Measurements from ENCODE around the gene GPR45. TPM values are rescaled to one million over a fixed set of nuclear protein-coding genes. Genes with fewer than 3 reads are reported as not detected.

GPR45 gene
- polyA plus RNA-seq, 1 of the 3 experiments (the other 2 are of a cell fraction) = not detected

GRCh38 chr2:105272176-105272575 is 30.6 kb downstream of the GPR45 start (continued):
- TF ChIP-seq REST (IDR thresholded peaks at IDR 0.05; ENCODE audit: low read depth, low read length) (no peak), CTCF (IDR thresholded peaks at IDR 0.05) (no peak), EZH2phosphoT487 (IDR thresholded peaks at IDR 0.05; ENCODE audit: borderline replicate concordance, low read depth) (no peak), RFX5 (IDR thresholded peaks at IDR 0.05; ENCODE audit: low read length) (no peak), IRF3 (IDR thresholded peaks at IDR 0.05; ENCODE audit: low read depth, low read length) (no peak), PBX3 (IDR thresholded peaks at IDR 0.05) (no peak), RAD21 (IDR thresholded peaks at IDR 0.05; ENCODE audit: low read length) (no peak)

- no peak for DNase-seq
- no peak for TF ChIP-seq NFIC (IDR thresholded peaks at IDR 0.05; ENCODE audit: borderline replicate concordance)
- TF ChIP-seq ELF1 (IDR thresholded peaks at IDR 0.05) = no peak
- TF ChIP-seq FOXM1 (IDR thresholded peaks at IDR 0.05; ENCODE audit: low read depth) = no peak
- TF ChIP-seq RAD21 (IDR thresholded peaks at IDR 0.05; ENCODE audit: low read length) = no peak
- no peak for TF ChIP-seq NRF1 (IDR thresholded peaks at IDR 0.05; ENCODE audit: low read depth, low read length)
- TF ChIP-seq YY1 (IDR thresholded peaks at IDR 0.05; ENCODE audit: low read depth) = no peak
- TF ChIP-seq TCF12 (IDR thresholded peaks at IDR 0.05) = no peak
- no peak for TF ChIP-seq SIN3A (IDR thresholded peaks at IDR 0.05; ENCODE audit: borderline replicate concordance, low read depth, low read length)
- no peak for TF ChIP-seq JUND (IDR thresholded peaks at IDR 0.05)
- no peak for TF ChIP-seq USF2 (IDR thresholded peaks at IDR 0.05; ENCODE audit: borderline replicate concordance, low read depth, low read length)
- no peak for TF ChIP-seq POLR2AphosphoS5 (IDR thresholded peaks at IDR 0.05; ENCODE audit: low read depth, low read length)
- no peak for TF ChIP-seq PBX3 (IDR thresholded peaks at IDR 0.05)
- TF ChIP-seq REST (IDR thresholded peaks at IDR 0.05; ENCODE audit: low read depth, low read length) = no peak
- no peak for TF ChIP-seq EZH2phosphoT487 (IDR thresholded peaks at IDR 0.05; ENCODE audit: borderline replicate concordance, low read depth)
- Histone ChIP-seq H3K4me1 (ENCODE audit: control insufficient read depth in 1 of 2, insufficient read depth in 2 of 2, low read depth in 1 of 2, low read length in 1 of 2) (peaks cover 0 to 3% of the 10 kb centered on the region in 2 experiments; a peak in 1 of 4 replicates), H2AFZ (ENCODE audit: low read depth) (no peak overlapping the region), H3K9ac (no peak overlapping the region), H3F3A (replicated peaks; ENCODE audit: insufficient read depth) (no peaks in the 10 kb centered on the region), H3K4me2 (no peak overlapping the region), H3K9me2 (no peaks in the 10 kb centered on the region), H4K20me1 (ENCODE audit: insufficient read depth) (no peaks in the 10 kb centered on the region), H3K9me3 (no peaks in the 10 kb centered on the region), H3K27me3 (ENCODE audit: insufficient read depth) (no peaks in the 10 kb centered on the region), H3K79me2 (ENCODE audit: insufficient read depth) (no peaks in the 10 kb centered on the region), H3K36me3 (replicated peaks in 1 of 2; ENCODE audit: control insufficient read depth in 1 of 2, insufficient read depth in 2 of 2, low read length in 1 of 2) (peaks cover 23 to 86% of the 10 kb centered on the region in 2 experiments), H3K4me3 (ENCODE audit: low read depth in 2 of 2, low read length in 1 of 2) (no peak overlapping the region), H3K27ac (ENCODE audit: low read depth in 2 of 2, low read length in 1 of 2) (no peak overlapping the region; a peak in 1 of 4 replicates)
- WGBS (ENCODE audit: low lambda C conversion rate) = 100% methylated on average over 4 of the region's 4 CpGs
- ChIA-PET CTCF (interaction anchor here (0.8 to 4.4 kb wide), 4 partner anchors 13 to 160 kb away, joined by 3 to 14 read pairs (median 3); no protein-coding TSS in a partner anchor), POLR2A (no interaction called here)
These were observed 32.5 kb downstream of the GPR45 start for GRCh38 chr2:105274046-105274445.

Measured in SK-N-SH (cell line).